Esophagus muscularis mucosa (tissue), 4 donors: Measurements from ENCODE around the gene PCP4. TPM values are rescaled to one million over a fixed set of nuclear protein-coding genes. Genes with fewer than 3 reads are reported as not detected.

Experiments
- DNase-seq: peaks from one replicate; pipeline ENCODE4 v3.0.0-alpha.2; 2017; ENCODE audit errors: extremely low spot score
- H3K27ac ChIP-seq, 4 donors: fragments of 200-600 bp; sonication (generic); replicated peaks in 1 of 4; 1 replicate in 3 of 4; 2 replicates in 1 of 4; pipeline ENCODE4 v1.5.1; 2016 to 2019; ENCODE audit warnings: mild to moderate bottlenecking in 1 of 4
- H3K27me3 ChIP-seq, 4 donors: fragments of 200-600 bp; sonication (generic); one replicate each; pipeline versions ENCODE4 v1.5.1 to v1.6.0; 2016 to 2019
- H3K36me3 ChIP-seq, 4 donors: fragments of 200-600 bp; sonication (generic); one replicate each; pipeline ENCODE4 v1.5.1; 2016 to 2019
- H3K4me1 ChIP-seq, 4 donors: fragments of 200-600 bp; sonication (generic); one replicate each; pipeline ENCODE4 v1.5.1; 2016 to 2019
- H3K4me3 ChIP-seq, 4 donors: fragments of 200-600 bp; sonication (generic); 1 replicate in 2 of 4; 2 replicates in 2 of 4; pipeline ENCODE4 v1.5.1; 2016 to 2019; ENCODE audit warnings: mild to moderate bottlenecking in 4 of 4, moderate library complexity in 1 of 4
- H3K9me3 ChIP-seq, 4 donors: fragments of 200-600 bp; sonication (generic); 1 replicate in 3 of 4; 2 replicates in 1 of 4; pipeline ENCODE4 v1.5.1; 2016 to 2019
- CTCF ChIP-seq, 3 experiments: fragments of 200-600 bp in 2 of 3; fragments of 450-650 bp in 1 of 3; sonication (generic) in 2 of 3; IDR thresholded peaks; one replicate each; pipeline ENCODE4 v1.5.1; 2017 to 2019; ENCODE audit warnings: antibody characterized with exemption in 3 of 3, mild to moderate bottlenecking in 2 of 3, moderate library complexity in 1 of 3
- EP300 ChIP-seq: sonication (generic); formaldehyde crosslinking; IDR thresholded peaks from one replicate; pipeline ENCODE4 v1.6.1; 2017; ENCODE audit warnings: antibody characterized with exemption
- POLR2A ChIP-seq: fragments of 450-650 bp; IDR thresholded peaks from one replicate; pipeline ENCODE4 v1.6.1; 2017; ENCODE audit warnings: antibody characterized with exemption, moderate library complexity, mild to moderate bottlenecking, low read depth
- POLR2AphosphoS5 ChIP-seq, 2 donors: sonication (generic); formaldehyde crosslinking; IDR thresholded peaks; one replicate each; pipeline ENCODE4 v1.6.1; 2017; ENCODE audit warnings: antibody characterized with exemption in 2 of 2
- WGBS: methylation state at CpG from one replicate; pipeline ENCODE4 v1.1.5; 2018; 5-methylcytosine and 5-hydroxymethylcytosine counted together
- intact Hi-C: fragments of 100-400 bp; cut with DNase I; formaldehyde crosslinking; loops from one replicate; pipeline ENCODE4 v1.15.1; 2023
- total RNA-seq, 4 donors: library from RNA; depleted of rRNA; stranded (reverse); fragments of >200 nt; gene quantifications; one replicate each; pipeline versions ENCODE4 v1.1.0 to v1.2.1, GENCODE V29; 2016

Gene PCP4
- total RNA-seq, 4 donors from 2014 or later: 82.0 to 172 (median 125) TPM

DNA sequence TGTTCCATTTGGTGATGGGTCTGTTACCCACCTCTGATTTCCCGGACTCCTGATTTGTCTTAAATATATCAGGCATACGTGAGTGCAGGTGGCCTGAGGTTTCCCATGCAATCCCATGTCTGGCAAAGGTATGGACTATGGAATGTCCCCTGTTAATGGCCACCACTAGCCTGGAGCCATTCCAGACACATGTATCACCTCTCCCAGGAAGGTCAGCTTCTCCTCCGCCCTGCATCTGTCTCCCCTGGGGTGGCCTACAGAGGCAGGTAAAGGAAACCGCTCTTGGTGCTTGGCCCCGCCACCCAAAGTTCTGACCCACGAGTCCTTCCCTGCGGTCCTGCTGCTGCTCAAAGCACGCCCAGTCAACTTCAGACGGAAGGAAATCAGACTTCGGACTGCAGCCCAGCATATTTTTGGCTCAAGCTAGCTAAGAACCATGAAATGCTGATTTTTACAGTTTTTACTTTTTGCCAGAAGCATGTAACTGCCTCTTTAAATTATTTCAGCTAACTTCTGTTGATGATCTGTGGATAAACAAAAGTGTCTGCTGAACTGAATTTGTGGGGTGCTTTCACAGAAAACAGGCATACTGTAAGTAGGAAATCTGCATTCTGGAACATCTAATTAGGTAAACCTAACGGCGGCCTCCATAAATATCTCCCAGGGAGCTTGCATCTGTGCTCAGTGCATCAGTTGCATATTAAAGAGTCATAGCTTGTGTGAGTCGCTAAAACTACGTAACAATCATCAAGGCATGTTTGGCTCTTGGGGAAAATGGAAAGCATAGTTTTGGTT lies 105.9 kb downstream of the PCP4 start:
- Histone ChIP-seq H3K27me3 (peaks cover 0 to 4% (median 0%) of the 10 kb centered on the region in 4 donors), H3K27ac (no peak overlapping the region), H3K4me1 (peaks cover 0 to 18% (median 6%) of the 10 kb centered on the region in 4 donors), H3K4me3 (no peak overlapping the region), H3K36me3 (no peaks in the 10 kb centered on the region), H3K9me3 (no peaks in the 10 kb centered on the region)
- no peak for DNase-seq
- 83% methylated on average over 14 of the region's 14 CpGs for WGBS
- TF ChIP-seq CTCF (IDR thresholded peaks at IDR 0.05) (no peak), EP300 (no peak), POLR2AphosphoS5 (IDR thresholded peaks at IDR 0.05) (no peak), POLR2A (no peak)
- intact Hi-C loops: no loop called here

- H3K4me3 ChIP-seq: no peak overlapping the region
- DNase-seq: no peak
- H3K27me3 ChIP-seq: peaks cover 0 to 4% (median 0%) of the 10 kb centered on the region in 4 donors
- peaks cover 0 to 7% (median 3%) of the 10 kb centered on the region in 4 donors for H3K4me1 ChIP-seq
- H3K9me3 ChIP-seq: no peaks in the 10 kb centered on the region
- H3K36me3 ChIP-seq: no peaks in the 10 kb centered on the region
- WGBS: 80% methylated on average over 5 of the region's 5 CpGs
- TF ChIP-seq POLR2AphosphoS5 (IDR thresholded peaks at IDR 0.05) (no peak), CTCF (IDR thresholded peaks at IDR 0.05) (no peak), POLR2A (no peak), EP300 (no peak)
- no peak overlapping the region for H3K27ac ChIP-seq
- intact Hi-C loops: no loop called here
These were observed 109.6 kb downstream of the PCP4 start for GRCh38 chr21:39976800-39977199.

Other genes with a start within 250 kb of the PCP4 start
- not detected for gene IGSF5, start 122.3 kb upstream of the PCP4 start, total RNA-seq